Tibial artery (tissue), 4 donors: ENCODE measurements around the gene ROBO1.

Experiments used
- DNase-seq, 2 donors: peaks; one replicate each; pipeline ENCODE4 v3.0.0-alpha.2; 2019
- H3K27ac ChIP-seq, 2 donors: fragments of 200-600 bp; sonication (generic) in 1 of 2; 1 replicate in 1 of 2; 2 replicates in 1 of 2; pipeline ENCODE4 v1.5.1; 2018 to 2019; ENCODE audit warnings: mild to moderate bottlenecking in 1 of 2
- H3K27me3 ChIP-seq, 2 donors: fragments of 200-600 bp; sonication (generic) in 1 of 2; one replicate each; pipeline versions ENCODE4 v1.5.1 to v1.6.0; 2016 to 2019
- H3K36me3 ChIP-seq, 3 donors: fragments of 200-600 bp; sonication (generic) in 2 of 3; one replicate each; pipeline ENCODE4 v1.5.1; 2016 to 2019; ENCODE audit warnings: mild to moderate bottlenecking in 2 of 3
- H3K4me1 ChIP-seq, 4 donors: fragments of 200-600 bp; sonication (generic) in 2 of 4; 1 replicate in 3 of 4; 2 replicates in 1 of 4; pipeline ENCODE4 v1.5.1; 2016 to 2019
- H3K4me3 ChIP-seq, 2 donors: fragments of 200-600 bp; sonication (generic) in 1 of 2; 1 replicate in 1 of 2; 2 replicates in 1 of 2; pipeline ENCODE4 v1.5.1; 2018 to 2019; ENCODE audit warnings: mild to moderate bottlenecking in 2 of 2
- H3K9me3 ChIP-seq, 3 donors: fragments of 200-600 bp; sonication (generic) in 1 of 3; one replicate each; pipeline ENCODE4 v1.5.1; 2016 to 2019
- intact Hi-C: fragments of 100-400 bp; cut with DNase I; formaldehyde crosslinking; loops from one replicate; pipeline ENCODE4 v1.15.0; 2023; ENCODE audit warnings: low total_unique reads
- TF ChIP-seq, protein P1 (sequence below), 2 experiments: fragments of 200-600 bp in 1 of 2; fragments of 450-650 bp in 1 of 2; IDR thresholded peaks; one replicate each; pipeline ENCODE4 v1.5.1; 2017 to 2019; ENCODE audit warnings: antibody characterized with exemption in 2 of 2, mild to moderate bottlenecking in 1 of 2, moderate library complexity in 1 of 2

The ROBO1 gene

GRCh38 chr3:78825858-78826215 lies 942.0 kb downstream of the ROBO1 start:
- Histone ChIP-seq H3K9me3 (no peaks in the 10 kb centered on the region), H3K4me1 (peaks cover 0 to under 1% (median 0%) of the 10 kb centered on the region in 4 donors), H3K4me3 (no peak overlapping the region), H3K27me3 (no peaks in the 10 kb centered on the region), H3K36me3 (no peaks in the 10 kb centered on the region), H3K27ac (no peak overlapping the region)
- no peak for DNase-seq
- TF ChIP-seq, protein P1, sequence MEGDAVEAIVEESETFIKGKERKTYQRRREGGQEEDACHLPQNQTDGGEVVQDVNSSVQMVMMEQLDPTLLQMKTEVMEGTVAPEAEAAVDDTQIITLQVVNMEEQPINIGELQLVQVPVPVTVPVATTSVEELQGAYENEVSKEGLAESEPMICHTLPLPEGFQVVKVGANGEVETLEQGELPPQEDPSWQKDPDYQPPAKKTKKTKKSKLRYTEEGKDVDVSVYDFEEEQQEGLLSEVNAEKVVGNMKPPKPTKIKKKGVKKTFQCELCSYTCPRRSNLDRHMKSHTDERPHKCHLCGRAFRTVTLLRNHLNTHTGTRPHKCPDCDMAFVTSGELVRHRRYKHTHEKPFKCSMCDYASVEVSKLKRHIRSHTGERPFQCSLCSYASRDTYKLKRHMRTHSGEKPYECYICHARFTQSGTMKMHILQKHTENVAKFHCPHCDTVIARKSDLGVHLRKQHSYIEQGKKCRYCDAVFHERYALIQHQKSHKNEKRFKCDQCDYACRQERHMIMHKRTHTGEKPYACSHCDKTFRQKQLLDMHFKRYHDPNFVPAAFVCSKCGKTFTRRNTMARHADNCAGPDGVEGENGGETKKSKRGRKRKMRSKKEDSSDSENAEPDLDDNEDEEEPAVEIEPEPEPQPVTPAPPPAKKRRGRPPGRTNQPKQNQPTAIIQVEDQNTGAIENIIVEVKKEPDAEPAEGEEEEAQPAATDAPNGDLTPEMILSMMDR (IDR thresholded peaks at IDR 0.05), result no peak
- intact Hi-C loops, result no loop called here

GRCh38 chr3:78825118-78825857 lies 942.5 kb downstream of the ROBO1 start:
- Histone ChIP-seq H3K27ac (no peak overlapping the region), H3K4me1 (peaks cover 0 to 6% (median 0%) of the 10 kb centered on the region in 4 donors), H3K27me3 (no peaks in the 10 kb centered on the region), H3K9me3 (no peaks in the 10 kb centered on the region), H3K36me3 (no peaks in the 10 kb centered on the region), H3K4me3 (no peak overlapping the region)
- DNase-seq, result no peak
- TF ChIP-seq, protein P1 (IDR thresholded peaks at IDR 0.05), result no peak
- intact Hi-C loops, result no loop called here

- intact Hi-C loops, result no loop called here
- no peak overlapping the region for H3K4me3 ChIP-seq
- H3K4me1 ChIP-seq, result peaks cover 0 to 10% (median 0%) of the 10 kb centered on the region in 4 donors
- no peaks in the 10 kb centered on the region for H3K36me3 ChIP-seq
- TF ChIP-seq, protein P1 (IDR thresholded peaks at IDR 0.05), result no peak
- H3K9me3 ChIP-seq, result no peaks in the 10 kb centered on the region
- no peak overlapping the region for H3K27ac ChIP-seq
- H3K27me3 ChIP-seq, result no peaks in the 10 kb centered on the region
- DNase-seq, result no peak
Observed at GRCh38 chr3:78823859-78824258, 943.9 kb downstream of the ROBO1 start.

- no peak overlapping the region for H3K27ac ChIP-seq
- H3K4me1 ChIP-seq, result peaks cover 0 to 10% (median 0%) of the 10 kb centered on the region in 4 donors
- TF ChIP-seq, protein P1 (IDR thresholded peaks at IDR 0.05), result no peak
- DNase-seq, result no peak
- H3K9me3 ChIP-seq, result no peaks in the 10 kb centered on the region
- no peak overlapping the region for H3K4me3 ChIP-seq
- no peaks in the 10 kb centered on the region for H3K36me3 ChIP-seq
- intact Hi-C loops, result no loop called here
- H3K27me3 ChIP-seq, result no peaks in the 10 kb centered on the region
Observed at GRCh38 chr3:78823434-78823833, 944.4 kb downstream of the ROBO1 start.

- no peak overlapping the region for H3K4me3 ChIP-seq
- H3K36me3 ChIP-seq, result no peaks in the 10 kb centered on the region
- H3K27me3 ChIP-seq, result no peaks in the 10 kb centered on the region
- no peak for DNase-seq
- TF ChIP-seq, protein P1 (IDR thresholded peaks at IDR 0.05), result no peak
- H3K9me3 ChIP-seq, result no peaks in the 10 kb centered on the region
- intact Hi-C loops, result no loop called here
- H3K27ac ChIP-seq, result no peak overlapping the region
- H3K4me1 ChIP-seq, result peaks cover 0 to 10% (median 0%) of the 10 kb centered on the region in 4 donors
Observed at GRCh38 chr3:78822726-78823125, 945.1 kb downstream of the ROBO1 start.
